PFSK-1 (cell line): ENCODE measurements around the gene MGAT4C.

Source experiments
- FOXP2 ChIP-seq: optimal IDR thresholded peaks from 2 replicates; pipeline ENCODE3; 2011; ENCODE audit warnings: borderline replicate concordance, control low read depth, inconsistent platforms; ENCODE audit not compliant: insufficient read depth; ENCODE audit errors: extremely low read length, extremely low read depth
- POLR2AphosphoS5 ChIP-seq: IDR thresholded peaks from 2 replicates; pipeline ENCODE4 v1.6.1; 2012; ENCODE audit warnings: low read depth, mild to moderate bottlenecking, control low read depth, low read length, moderate library complexity
- REST ChIP-seq, 2 experiments: IDR thresholded peaks; 2 replicates each; pipeline versions ENCODE4 v1.6.1 to v1.8.0; 2011 to 2012; ENCODE audit warnings: low read depth in 2 of 2, low read length in 2 of 2, control low read depth in 1 of 2, inconsistent platforms in 1 of 2, mild to moderate bottlenecking in 1 of 2, moderate library complexity in 1 of 2; ENCODE audit not compliant: insufficient read depth in 1 of 2
- SIN3A ChIP-seq: IDR thresholded peaks from 2 replicates; pipeline ENCODE4 v1.6.1; 2012; ENCODE audit warnings: mild to moderate bottlenecking, low read length, moderate library complexity, borderline replicate concordance; ENCODE audit not compliant: insufficient read depth
- TAF1 ChIP-seq: IDR thresholded peaks from 2 replicates; pipeline ENCODE4 v1.6.1; 2012; ENCODE audit warnings: low read length, control low read depth, borderline replicate concordance; ENCODE audit not compliant: insufficient read depth

- TF ChIP-seq POLR2AphosphoS5 (no peak), REST (IDR thresholded peaks at IDR 0.05; ENCODE audit: insufficient read depth in 1 of 2, low read depth in 2 of 2, low read length in 2 of 2) (no peak), TAF1 (no peak), SIN3A (no peak), FOXP2 (no peak)
Observed at GRCh38 chr12:86081843-86082242, 174.3 kb downstream of the MGAT4C start.
